ENCODE measurements around the gene KRT77.

The KRT77 gene

GRCh38 chr12:52691076-52691840, 12.1 kb downstream of the KRT77 start:
- DNase-seq, result no peak

- DNase-seq, result no peak
Measured at GRCh38 chr12:52690351-52691075, 12.8 kb downstream of the KRT77 start.

- DNase-seq, result no peak
Measured at GRCh38 chr12:52689936-52690335, 13.4 kb downstream of the KRT77 start.

- no peak for DNase-seq
Measured at GRCh38 chr12:52689239-52689638, 14.1 kb downstream of the KRT77 start.

GRCh38 chr12:52688481-52688880, 14.8 kb downstream of the KRT77 start:
- DNase-seq, result no peak

- DNase-seq, result no peak
Measured at GRCh38 chr12:52687497-52688385, 15.6 kb downstream of the KRT77 start.

GRCh38 chr12:52686756-52687487, 16.4 kb downstream of the KRT77 start:
- DNase-seq, result no peak

- no peak for DNase-seq
Measured at GRCh38 chr12:52686063-52686462, 17.3 kb downstream of the KRT77 start.

- DNase-seq, result no peak
Measured at GRCh38 chr12:52685406-52685890, 17.9 kb downstream of the KRT77 start.

- no peak for DNase-seq
Measured at GRCh38 chr12:52684431-52684830, 18.9 kb downstream of the KRT77 start.

- DNase-seq, result no peak
Measured at GRCh38 chr12:52683575-52684300, 19.6 kb downstream of the KRT77 start.

- DNase-seq, result no peak
Measured at GRCh38 chr12:52682938-52683574, 20.3 kb downstream of the KRT77 start.

- DNase-seq, result no peak
Measured at GRCh38 chr12:52682381-52682660, 21.0 kb downstream of the KRT77 start.

GRCh38 chr12:52681526-52682380, 21.6 kb downstream of the KRT77 start:
- DNase-seq, result no peak

- DNase-seq, result no peak
Measured at GRCh38 chr12:52680363-52680762, 23.0 kb downstream of the KRT77 start, which contains the start of gene KRT1. Gene KRT1, minus strand, starts transcription at chr12:52680407. Its CDS starts 59 bp downstream, at chr12:52680348.

GRCh38 chr12:52679875-52680274, 23.4 kb downstream of the KRT77 start:
- no peak for DNase-seq

GRCh38 chr12:52677671-52678070, 25.7 kb downstream of the KRT77 start:
- no peak for DNase-seq

GRCh38 chr12:52677126-52677525, 26.2 kb downstream of the KRT77 start:
- no peak for DNase-seq

- no peak for DNase-seq
Measured at GRCh38 chr12:52676163-52676562, 27.2 kb downstream of the KRT77 start.

- DNase-seq, result no peak
Measured at GRCh38 chr12:52675301-52675701, 28.0 kb downstream of the KRT77 start.

- DNase-seq, result no peak
Measured at GRCh38 chr12:52674433-52674775, 28.9 kb downstream of the KRT77 start.

Data from right hindlimb (tissue), 1 donor.